GM10847 (cell line): ENCODE measurements around the gene KCTD2.

ENCODE experiments used
- POLR2A ChIP-seq: IDR thresholded peaks from 2 replicates; pipeline ENCODE4 v1.6.1; 2011; ENCODE audit not compliant: insufficient read length; ENCODE audit errors: extremely low read depth

The KCTD2 gene

GRCh38 chr17:75064460-75064859 is 17.4 kb downstream of the KCTD2 start:
- TF ChIP-seq POLR2A = no peak

- TF ChIP-seq POLR2A = no peak
Observed at GRCh38 chr17:75064867-75065561, 18.0 kb downstream of the KCTD2 start.

DNA sequence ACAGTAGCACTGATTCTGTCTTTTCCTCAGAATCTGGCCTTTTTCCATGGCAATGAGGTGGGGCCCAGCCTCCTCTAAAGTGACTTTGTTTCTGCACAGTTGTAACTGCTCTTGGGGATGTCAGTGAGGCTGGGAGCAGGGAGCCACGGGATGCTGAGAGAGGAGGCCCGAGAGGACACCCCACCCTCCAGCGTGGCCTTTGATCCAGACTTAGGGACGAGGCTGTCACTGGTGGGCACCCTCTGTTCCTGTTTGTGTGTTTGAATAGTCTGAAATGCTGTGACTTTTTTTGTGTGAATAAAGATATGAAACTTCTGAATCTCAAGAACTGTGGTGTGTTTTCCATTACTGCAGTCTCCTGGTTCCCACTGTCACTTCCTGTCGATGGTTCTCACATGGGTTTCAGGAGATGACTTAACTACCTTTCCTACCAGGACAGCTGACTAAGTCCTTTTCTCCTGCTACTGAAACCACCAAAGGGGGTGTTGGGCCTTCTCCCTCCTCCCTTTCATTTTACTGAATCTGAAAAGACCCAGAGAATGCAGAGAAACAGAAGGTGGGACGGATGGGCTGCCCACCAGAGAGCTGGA is 18.6 kb downstream of the KCTD2 start:
- no peak for TF ChIP-seq POLR2A

- TF ChIP-seq POLR2A = no peak
Observed at GRCh38 chr17:75067856-75068255, 20.8 kb downstream of the KCTD2 start.

DNA sequence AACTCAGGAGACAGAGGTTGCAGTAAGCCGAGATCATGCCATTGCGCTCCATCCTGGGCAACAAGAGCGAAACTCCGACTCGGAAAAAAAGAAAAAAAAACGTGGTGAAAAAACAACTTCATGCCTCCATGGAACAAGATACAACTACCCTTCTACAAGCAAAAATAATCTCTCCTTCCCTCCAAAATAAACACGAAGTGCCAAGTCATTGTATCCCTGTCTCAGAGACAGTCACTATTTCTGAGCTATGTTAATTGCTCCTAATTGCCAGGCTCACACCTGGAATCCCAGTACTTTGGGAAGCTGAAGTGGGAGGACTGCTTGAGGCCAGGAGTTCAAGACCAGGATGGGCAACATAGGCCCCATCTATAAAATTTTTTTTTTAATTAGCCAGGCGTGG is 21.7 kb downstream of the KCTD2 start:
- TF ChIP-seq POLR2A = no peak

DNA sequence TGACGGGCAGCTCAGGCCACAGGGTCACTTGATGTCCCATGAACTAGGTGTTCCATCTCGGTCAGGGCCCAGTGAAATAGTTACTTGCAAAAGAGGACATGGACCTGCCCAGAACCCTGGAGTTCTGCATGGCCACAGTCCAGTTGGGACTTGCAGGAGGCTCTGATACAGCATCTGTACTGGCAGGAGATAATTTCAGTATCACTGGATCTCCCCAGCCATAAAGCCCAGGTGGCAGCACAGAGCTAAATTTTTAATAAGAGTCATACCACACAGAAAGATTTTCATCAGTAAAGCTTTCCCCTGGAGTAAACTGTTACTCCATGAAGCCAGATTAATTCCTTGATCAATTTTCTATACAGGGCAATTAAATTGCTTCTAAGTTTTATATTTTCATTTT is 22.8 kb downstream of the KCTD2 start:
- no peak for TF ChIP-seq POLR2A

DNA sequence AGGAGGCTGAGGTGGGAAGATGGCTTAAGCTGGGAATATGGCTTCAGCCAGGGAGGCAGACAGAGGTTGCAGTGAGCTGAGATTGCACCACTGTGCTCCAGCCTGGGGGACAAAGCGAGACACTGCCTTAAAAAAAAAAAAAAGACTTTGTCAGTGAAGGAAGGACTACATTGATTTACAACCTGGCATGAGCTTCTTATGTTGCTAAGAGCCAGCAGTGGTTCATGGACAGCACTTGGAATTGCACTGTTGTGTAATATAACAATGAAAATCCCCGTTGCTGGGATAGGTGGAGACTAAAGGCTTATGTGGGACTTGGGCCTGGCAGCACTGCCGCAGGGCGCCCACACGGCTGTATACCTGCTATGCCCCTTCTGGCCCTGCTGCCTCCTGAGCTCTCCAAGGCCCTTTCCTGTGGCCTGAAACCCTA is 26.6 kb downstream of the KCTD2 start:
- no peak for TF ChIP-seq POLR2A

DNA sequence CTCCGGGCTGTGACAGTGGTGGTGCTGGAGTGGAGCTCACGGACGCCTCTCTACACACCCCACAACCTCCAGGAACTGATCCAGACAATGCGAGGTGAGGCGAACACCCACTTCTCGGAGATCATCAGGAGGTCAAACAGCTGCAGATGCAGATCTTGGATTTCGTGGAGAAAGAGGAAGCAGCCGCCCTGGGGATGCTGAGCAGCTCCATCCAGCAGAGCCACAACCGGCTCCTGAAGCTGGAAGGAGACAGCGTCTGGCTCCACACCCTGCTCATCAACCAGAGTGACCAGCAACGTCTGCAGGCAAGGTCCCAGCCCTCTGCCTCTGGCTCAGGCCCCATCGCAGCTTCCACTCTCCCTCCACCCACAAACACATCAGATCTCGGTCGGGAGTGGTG is 27.5 kb downstream of the KCTD2 start:
- TF ChIP-seq POLR2A = no peak

- no peak for TF ChIP-seq POLR2A
Observed at GRCh38 chr17:75075597-75076336, 28.7 kb downstream of the KCTD2 start.

GRCh38 chr17:75077072-75077495 is 30.1 kb downstream of the KCTD2 start:
- no peak for TF ChIP-seq POLR2A

DNA sequence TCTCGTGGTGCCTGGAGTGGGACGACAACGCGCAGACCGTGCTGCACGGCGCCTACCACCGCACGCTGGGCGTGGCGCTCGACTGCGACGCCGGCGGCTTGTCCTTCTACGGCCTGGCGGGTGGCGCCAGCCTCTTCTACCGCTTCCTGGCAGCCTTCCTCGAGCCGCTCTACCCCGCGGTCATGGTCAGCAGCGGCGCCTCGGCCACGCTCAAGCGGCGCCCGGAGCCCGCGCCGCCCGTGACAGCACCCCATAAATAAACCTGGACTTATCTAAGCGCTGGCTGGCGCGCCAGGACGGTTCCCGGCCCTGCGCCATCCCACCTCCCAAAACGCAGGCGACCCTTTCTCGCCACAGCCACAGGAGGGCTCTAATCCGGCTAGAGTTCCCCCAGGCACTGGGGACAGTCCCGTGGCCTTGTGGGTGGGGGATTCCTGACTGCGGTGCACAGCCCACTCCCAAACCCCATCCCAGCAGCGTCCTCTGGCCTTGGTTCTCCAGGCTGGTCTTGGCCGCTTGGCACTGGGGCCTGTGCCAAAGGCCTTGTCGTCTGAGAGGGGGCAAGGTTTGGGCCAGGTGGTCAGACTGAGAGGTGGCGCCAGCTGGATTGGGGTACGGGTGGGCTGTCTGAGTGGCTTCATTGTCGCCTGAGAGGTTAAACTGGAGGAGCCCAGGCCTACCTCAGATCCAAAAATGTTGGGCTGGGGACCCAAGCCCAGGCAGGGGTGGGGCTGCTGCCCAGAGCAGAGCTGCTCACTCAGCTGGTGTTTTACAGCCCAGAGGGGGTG is 30.7 kb downstream of the KCTD2 start:
- TF ChIP-seq POLR2A = peak; percentile 39

DNA sequence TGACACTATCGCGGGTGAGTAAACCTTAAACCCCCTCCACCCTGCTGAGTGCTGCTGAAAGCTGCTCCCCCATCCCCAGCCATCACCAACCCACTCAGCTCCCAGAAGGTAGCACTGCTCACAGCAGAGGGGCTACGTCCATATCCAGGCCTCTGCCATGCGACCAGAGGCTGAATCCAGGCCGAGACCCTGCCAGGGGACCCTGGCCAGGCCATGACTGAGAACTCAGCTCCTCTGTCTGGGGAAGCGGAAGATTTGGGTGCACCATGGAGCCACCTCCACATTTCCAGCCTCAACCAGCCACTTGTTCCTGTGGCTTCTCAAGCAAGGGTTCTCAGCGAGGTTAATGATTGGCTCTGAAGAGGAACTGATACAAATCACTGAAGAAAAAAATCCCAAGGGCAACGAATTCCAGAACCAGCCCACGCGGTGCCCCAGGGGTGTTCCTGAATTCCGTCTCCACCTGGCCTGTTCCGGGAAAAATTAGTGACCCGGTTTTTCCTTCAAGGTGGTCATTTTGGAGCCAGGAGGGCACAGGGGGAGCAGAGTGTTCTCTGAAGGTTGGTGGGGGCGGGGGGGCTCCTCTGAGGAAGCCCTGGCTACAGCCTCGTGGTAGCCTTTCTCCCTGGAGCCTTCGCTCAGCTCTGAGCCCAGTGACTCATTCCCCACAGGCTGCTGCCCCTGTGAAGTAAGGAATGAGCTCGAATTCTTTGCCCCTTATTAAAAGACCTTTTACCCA is 31.4 kb downstream of the KCTD2 start:
- no peak for TF ChIP-seq POLR2A

DNA sequence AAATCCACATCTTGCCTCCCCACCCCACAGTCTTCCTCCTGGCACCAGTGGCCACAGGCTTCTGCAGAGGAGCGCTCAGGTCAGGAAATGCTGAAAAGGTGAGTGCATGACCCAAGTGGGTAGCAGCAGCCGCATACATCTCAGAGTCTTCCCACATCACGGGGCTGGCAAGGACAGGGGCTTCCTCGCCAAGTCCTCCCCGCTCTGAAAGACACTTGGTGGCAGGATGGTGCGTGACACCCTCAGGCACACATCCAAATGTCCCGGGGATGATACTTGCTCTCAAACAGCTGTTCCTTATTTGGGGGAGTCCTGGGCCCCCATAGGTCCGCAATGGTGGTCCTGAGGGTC is 32.0 kb downstream of the KCTD2 start:
- TF ChIP-seq POLR2A = no peak

DNA sequence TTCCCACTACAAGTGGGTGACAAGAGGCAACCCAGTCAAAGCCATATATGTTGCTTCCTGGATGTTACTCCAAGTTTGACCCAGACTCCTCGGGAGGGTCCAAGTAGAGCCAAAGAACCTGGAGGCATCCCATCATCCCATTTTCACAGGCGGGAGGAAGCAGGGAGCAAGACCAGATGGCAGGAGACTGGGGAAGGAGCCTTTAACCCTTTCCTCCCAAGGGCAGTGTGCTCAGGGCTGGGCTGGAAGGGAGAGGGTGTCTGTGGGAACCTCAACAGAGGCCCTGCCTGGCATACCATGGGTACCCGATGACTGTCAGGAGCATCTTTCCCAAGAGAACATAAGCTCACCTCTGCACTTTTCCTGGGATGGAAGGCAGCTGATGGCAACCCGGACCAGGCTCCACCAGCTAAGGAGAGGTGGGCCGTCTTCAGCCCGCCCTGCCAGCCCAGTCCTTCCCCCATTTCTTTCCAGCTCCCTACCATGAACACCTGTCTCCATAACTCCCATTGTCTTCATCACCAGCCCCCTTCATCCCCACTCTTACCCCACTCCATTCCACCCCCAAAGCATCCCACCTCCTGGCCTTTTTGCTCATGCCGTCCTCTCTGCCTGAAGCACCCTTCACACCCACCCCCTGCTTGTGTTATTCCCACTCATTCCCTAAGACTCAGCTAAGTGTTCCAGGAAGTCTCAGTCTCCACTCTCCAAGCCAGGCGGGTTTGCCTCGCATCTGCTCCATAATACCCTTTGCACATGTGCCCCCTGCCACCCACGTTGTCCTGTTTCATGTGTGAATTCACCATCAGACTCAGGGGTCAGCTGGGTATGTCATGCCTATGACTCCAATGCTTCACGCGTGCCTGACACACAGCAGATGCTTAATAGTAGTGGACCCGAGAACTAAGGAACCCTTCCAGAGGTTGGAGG is 34.9 kb downstream of the KCTD2 start:
- TF ChIP-seq POLR2A = no peak
